IMR-90 (cell line): ENCODE results near the gene GAS6. TPM values are rescaled to one million over a fixed set of nuclear protein-coding genes. Genes with fewer than 3 reads are reported as not detected.
A peak's percentile ranks its signal among the peaks of the same experiment; 100 is the strongest.

Experiments
- ATAC-seq: fragments of 200-7000 bp; cut with Tn5 transposase; 2 replicates; pipeline ENCODE4 v1.9.1; 2020; ENCODE audit warnings: low read depth, mild to moderate bottlenecking, moderate library complexity
- BruUV-seq: library from RNA; stranded (reverse); fragments of 400-500 nt; replicated peaks from 2 replicates; lab custom pipeline; 2021; lab: Mats Ljungman, UMichigan
- CTCF ChIA-PET: fragments of 300-600 bp; formaldehyde crosslinking; extraction: SDS; loops from one replicate; lab custom pipeline; 2021; ENCODE audit warnings: antibody characterized with exemption; lab: Yijun Ruan, JAX
- POLR2A ChIA-PET: fragments of 300-600 bp; sonication (Branson Sonifier 250); formaldehyde crosslinking; loops from one replicate; lab custom pipeline; 2022; ENCODE audit warnings: antibody characterized with exemption; ENCODE audit not compliant: unreplicated experiment; lab: Charles Lee
- DNase-seq: peaks from one replicate; pipeline ENCODE4 v3.0.0; 2013
- H2AFZ ChIP-seq: replicated peaks from 2 replicates; pipeline ENCODE3; 2013; ENCODE audit warnings: low read length, mild to moderate bottlenecking; ENCODE audit not compliant: poor library complexity
- H2AK5ac ChIP-seq: 2 replicates; pipeline ENCODE4 v1.6.1; 2013; ENCODE audit warnings: low read depth, low read length, inconsistent platforms
- H2AK9ac ChIP-seq: replicated peaks from 2 replicates; pipeline ENCODE3; 2013; ENCODE audit warnings: mild to moderate bottlenecking, low read depth, low read length, moderate library complexity; ENCODE audit not compliant: poor library complexity
- H2BK120ac ChIP-seq: 2 replicates; pipeline ENCODE4 v1.6.1; 2013; ENCODE audit warnings: low read depth, low read length, inconsistent platforms
- H2BK15ac ChIP-seq: 3 replicates; pipeline ENCODE4 v1.6.1; 2013; ENCODE audit warnings: low read depth, low read length, inconsistent platforms
- H2BK20ac ChIP-seq: 2 replicates; pipeline ENCODE4 v1.6.1; 2013; ENCODE audit warnings: low read depth, mild to moderate bottlenecking, inconsistent platforms, low read length, moderate library complexity
- H2BK5ac ChIP-seq: 2 replicates; pipeline ENCODE4 v1.6.1; 2013; ENCODE audit warnings: mild to moderate bottlenecking, low read depth, low read length, inconsistent platforms; ENCODE audit not compliant: poor library complexity, severe bottlenecking
- H3K14ac ChIP-seq: replicated peaks from 2 replicates; pipeline ENCODE4 v1.6.1; 2013; ENCODE audit warnings: low read depth, low read length, inconsistent platforms
- H3K18ac ChIP-seq: 2 replicates; pipeline ENCODE4 v1.6.1; 2013; ENCODE audit warnings: low read depth, low read length, control low read depth
- H3K23ac ChIP-seq: 2 replicates; pipeline ENCODE4 v1.6.1; 2013; ENCODE audit warnings: low read depth, low read length, inconsistent platforms
- H3K27ac ChIP-seq: 2 replicates; pipeline ENCODE4 v1.5.1; 2013; ENCODE audit warnings: mild to moderate bottlenecking, control low read depth, low read length; ENCODE audit not compliant: insufficient read depth
- H3K27me3 ChIP-seq: 2 replicates; pipeline ENCODE4 v1.6.1; 2013; ENCODE audit warnings: low read length; ENCODE audit not compliant: control insufficient read depth, insufficient read depth
- H3K36me3 ChIP-seq: 2 replicates; pipeline ENCODE4 v1.6.1; 2013; ENCODE audit warnings: low read length, mixed read lengths; ENCODE audit not compliant: control insufficient read depth, insufficient read depth
- H3K4ac ChIP-seq: 2 replicates; pipeline ENCODE4 v1.6.1; 2013; ENCODE audit warnings: low read depth, low read length, inconsistent platforms
- H3K4me1 ChIP-seq: 2 replicates; pipeline ENCODE4 v1.6.1; 2013; ENCODE audit warnings: low read length, mixed read lengths; ENCODE audit not compliant: control insufficient read depth, insufficient read depth
- H3K4me2 ChIP-seq: 2 replicates; pipeline ENCODE4 v1.6.1; 2013; ENCODE audit warnings: low read depth, mild to moderate bottlenecking, control low read depth, low read length, moderate library complexity
- H3K4me3 ChIP-seq: 2 replicates; pipeline ENCODE4 v1.5.1; 2013; ENCODE audit warnings: low read depth, mild to moderate bottlenecking, control low read depth, low read length, moderate library complexity; ENCODE audit not compliant: insufficient read depth
- H3K56ac ChIP-seq: 2 replicates; pipeline ENCODE4 v1.6.1; 2013; ENCODE audit warnings: low read length, inconsistent platforms; ENCODE audit not compliant: insufficient read depth; ENCODE audit errors: extremely low read depth
- H3K79me1 ChIP-seq, 2 experiments: 2 replicates each; pipeline ENCODE4 v1.6.1; 2013; ENCODE audit warnings: low read length in 2 of 2, inconsistent platforms in 1 of 2, low read depth in 1 of 2
- H3K9ac ChIP-seq: 2 replicates; pipeline ENCODE4 v1.6.1; 2013; ENCODE audit warnings: low read depth, low read length, control low read depth
- H3K9me1 ChIP-seq: 2 replicates; pipeline ENCODE4 v1.6.1; 2013; ENCODE audit warnings: low read length, inconsistent platforms; ENCODE audit not compliant: insufficient read depth
- H3K9me3 ChIP-seq: 2 replicates; pipeline ENCODE4 v1.6.1; 2013; ENCODE audit warnings: low read length; ENCODE audit not compliant: control insufficient read depth, insufficient read depth
- H4K20me1 ChIP-seq: 2 replicates; pipeline ENCODE4 v1.6.1; 2013; ENCODE audit warnings: low read length, inconsistent platforms; ENCODE audit not compliant: insufficient read depth
- H4K5ac ChIP-seq: 2 replicates; pipeline ENCODE4 v1.6.1; 2013; ENCODE audit warnings: mild to moderate bottlenecking, low read depth, low read length, control low read depth
- H4K8ac ChIP-seq, 2 experiments: 2 replicates each; pipeline ENCODE4 v1.6.1; 2013; ENCODE audit warnings: low read depth in 2 of 2, low read length in 2 of 2, control low read depth in 1 of 2, inconsistent platforms in 1 of 2
- H4K91ac ChIP-seq: 2 replicates; pipeline ENCODE4 v1.6.1; 2013; ENCODE audit warnings: low read depth, low read length, inconsistent platforms; ENCODE audit not compliant: insufficient read depth
- BHLHE40 ChIP-seq: fragments of 150-350 bp; IDR thresholded peaks from 2 replicates; pipeline ENCODE4 v1.6.1; 2016; ENCODE audit warnings: mild to moderate bottlenecking, low read depth, low read length
- CEBPB ChIP-seq: IDR thresholded peaks from 2 replicates; pipeline ENCODE4 v1.6.1; 2012; ENCODE audit warnings: low read depth, low read length, improper control_type of control experiment
- CHD1 ChIP-seq: IDR thresholded peaks from 2 replicates; pipeline ENCODE4 v1.6.1; 2012; ENCODE audit warnings: low read depth, low read length, improper control_type of control experiment
- CTCF ChIP-seq: conservative IDR thresholded peaks from 2 replicates; pipeline ENCODE4 v1.5.1; 2012; ENCODE audit warnings: mild to moderate bottlenecking, low read depth, low read length, improper control_type of control experiment
- FOS ChIP-seq: fragments of 150-350 bp; IDR thresholded peaks from 2 replicates; pipeline ENCODE4 v1.6.1; 2016; ENCODE audit warnings: low read depth, low read length
- MAFK ChIP-seq: IDR thresholded peaks from 2 replicates; pipeline ENCODE4 v1.6.1; 2012; ENCODE audit warnings: low read depth, low read length, improper control_type of control experiment
- MAZ ChIP-seq: IDR thresholded peaks from 2 replicates; pipeline ENCODE4 v1.6.1; 2012; ENCODE audit warnings: low read depth, mild to moderate bottlenecking, low read length, improper control_type of control experiment, moderate library complexity, borderline replicate concordance
- MXI1 ChIP-seq: IDR thresholded peaks from 2 replicates; pipeline ENCODE4 v1.6.1; 2012; ENCODE audit warnings: low read depth, mild to moderate bottlenecking, low read length, moderate library complexity, borderline replicate concordance
- NFE2L2 ChIP-seq: fragments of 150-350 bp; IDR thresholded peaks from 2 replicates; pipeline ENCODE4 v1.6.1; 2016; ENCODE audit warnings: low read depth, mild to moderate bottlenecking, low read length
- POLR2A ChIP-seq: IDR thresholded peaks from 2 replicates; pipeline ENCODE4 v1.6.1; 2012; ENCODE audit warnings: mild to moderate bottlenecking, low read depth, low read length
- RAD21 ChIP-seq: IDR thresholded peaks from 2 replicates; pipeline ENCODE4 v1.6.1; 2012; ENCODE audit warnings: low read length, improper control_type of control experiment
- RCOR1 ChIP-seq: IDR thresholded peaks from 2 replicates; pipeline ENCODE4 v1.6.1; 2012; ENCODE audit warnings: mild to moderate bottlenecking, low read length, improper control_type of control experiment; ENCODE audit not compliant: insufficient replicate concordance
- SMC3 ChIP-seq: fragments of 150-350 bp; IDR thresholded peaks from 2 replicates; pipeline ENCODE4 v1.6.1; 2016; ENCODE audit warnings: low read depth, mild to moderate bottlenecking, antibody characterized with exemption, low read length, moderate library complexity
- USF2 ChIP-seq: fragments of 150-350 bp; IDR thresholded peaks from 2 replicates; pipeline ENCODE4 v1.6.1; 2017; ENCODE audit warnings: mild to moderate bottlenecking, antibody characterized with exemption, low read length, low read depth
- WGBS, 2 experiments: methylation state at CpG; one replicate each; pipeline versions ENCODE4 v1.1.5 to v1.1.7; 2013; ENCODE audit warnings: missing lambda C conversion rate in 2 of 2; ENCODE audit not compliant: insufficient read length in 1 of 2; ENCODE audit errors: extremely low coverage in 2 of 2; 5-methylcytosine and 5-hydroxymethylcytosine counted together
- dilution Hi-C: fragments of 300-500 bp; cut with HindIII; formaldehyde crosslinking; loops from one replicate; pipeline ENCODE4 v1.14.3; 2018; ENCODE audit warnings: low sequenced_read_pairs; ENCODE audit not compliant: unreplicated experiment
- in situ Hi-C: fragments of 300-500 bp; cut with MboI; formaldehyde crosslinking; loops from 3 replicates; pipeline ENCODE4 v1.14.3; 2019; ENCODE audit warnings: low sequenced_read_pairs, inconsistent platforms, mixed read lengths
- intact Hi-C: fragments of 100-400 bp; cut with micrococcal nuclease; formaldehyde crosslinking; loops from 2 replicates; pipeline ENCODE4 v1.10.0; 2022
- polyA plus RNA-seq, 3 experiments: library from polyadenylated mRNA; depleted of rRNA; stranded (reverse); fragments of >200 nt; gene quantifications; 2 replicates each; pipeline ENCODE4 v1.2.3, GENCODE V29; 2012; ENCODE audit warnings: low replicate concordance in 1 of 3
- total RNA-seq: library from RNA; depleted of rRNA; stranded (reverse); fragments of >200 nt; gene quantifications from 2 replicates; pipeline ENCODE4 v1.2.3, GENCODE V29; 2012

The GAS6 gene
- total and polyA plus RNA-seq, 2 of the 4 experiments (the other 2 are of a cell fraction), result 220 to 823 TPM

GRCh38 chr13:113838711-113839201 lies 25.1 kb downstream of the GAS6 start:
- dilution Hi-C loops, result no loop called here

More at GRCh38 chr13:113838711-113839201, 25.1 kb downstream of the GAS6 start:
- H3K23ac ChIP-seq, result peak overlapping the region; percentile 48
- peak overlapping the region; percentile 98 for H2BK5ac ChIP-seq
- ATAC-seq, result no peak
- DNase-seq, result no peak
- peak overlapping the region; percentile 89 for H3K4ac ChIP-seq
- peak overlapping the region; percentile 66 for H2AK5ac ChIP-seq
- ChIA-PET POLR2A (no interaction called here), CTCF (no interaction called here)
- BruUV-seq, result no TSS peak
- peak overlapping the region; percentile 27 for H3K4me3 ChIP-seq
- peak overlapping the region; percentile 69 for H2AFZ ChIP-seq
- peak overlapping the region; percentile 99 for H2AK9ac ChIP-seq
- peaks cover 7% of the 10 kb centered on the region; the same call in 1 of the 2 replicates for H3K9me1 ChIP-seq
- H3K18ac ChIP-seq, result peak overlapping the region; percentile 49; the same call in 1 of the 2 replicates
- H4K20me1 ChIP-seq, result peaks cover 43% of the 10 kb centered on the region
- 56% methylated on average over 2 of the region's 8 CpGs; no CpG with 5 or more reads in 1 of the 2 experiments for WGBS, 2 experiments
- H3K9ac ChIP-seq, result peak overlapping the region; percentile 68
- peak overlapping the region; percentile 82 for H3K4me2 ChIP-seq
- peak overlapping the region; percentile 46; the same call in 1 of the 2 replicates for H2BK20ac ChIP-seq
- peak overlapping the region; percentile 91 for H4K91ac ChIP-seq
- peak overlapping the region; percentile 43; the same call in 1 of the 3 replicates for H2BK15ac ChIP-seq
- in situ Hi-C loops, result no loop called here
- peak overlapping the region; percentile 80 for H3K14ac ChIP-seq
- H4K5ac ChIP-seq, result peak overlapping the region; percentile 65
- peaks cover 55% of the 10 kb centered on the region for H3K36me3 ChIP-seq
- peak overlapping the region; percentile 83 for H2BK120ac ChIP-seq
- H3K9me3 ChIP-seq, result no peaks in the 10 kb centered on the region
- H3K27ac ChIP-seq, result peak overlapping the region; percentile 96
- peak overlapping the region; percentile 25 to 74; a peak in 3 of 4 replicates for H4K8ac ChIP-seq
- H3K4me1 ChIP-seq, result peaks cover 42% of the 10 kb centered on the region
- H3K56ac ChIP-seq, result no peak overlapping the region
- H3K79me1 ChIP-seq, result peaks cover 21 to 83% of the 10 kb centered on the region in 2 experiments
- no peaks in the 10 kb centered on the region for H3K27me3 ChIP-seq
- intact Hi-C loops, result no loop called here
- TF ChIP-seq MXI1, result no peak
- no peak for TF ChIP-seq MAFK
- TF ChIP-seq USF2, result no peak
- no peak for TF ChIP-seq FOS
- no peak for TF ChIP-seq SMC3
- TF ChIP-seq RCOR1, result no peak
- no peak for TF ChIP-seq POLR2A
- no peak for TF ChIP-seq NFE2L2
- no peak for TF ChIP-seq CHD1
- no peak for TF ChIP-seq RAD21
- TF ChIP-seq MAZ, result no peak
- no peak for TF ChIP-seq CTCF
- no peak for TF ChIP-seq CEBPB
- TF ChIP-seq BHLHE40, result no peak
